GM19395 (cell line): ENCODE results near the gene CHRDL2.

Experiments
- ATAC-seq: cut with Tn5 transposase; IDR thresholded peaks from one replicate; pipeline ENCODE4 v1.9.1; 2021; ENCODE audit warnings: mild to moderate bottlenecking, moderate library complexity; ENCODE audit not compliant: unreplicated experiment

CHRDL2 gene

GRCh38 chr11:74687237-74688023 is 43.8 kb downstream of the CHRDL2 start:
- no peak for ATAC-seq

GRCh38 chr11:74686792-74687191 is 44.4 kb downstream of the CHRDL2 start:
- no peak for ATAC-seq

GRCh38 chr11:74685905-74686304 is 45.3 kb downstream of the CHRDL2 start:
- ATAC-seq, result no peak

DNA sequence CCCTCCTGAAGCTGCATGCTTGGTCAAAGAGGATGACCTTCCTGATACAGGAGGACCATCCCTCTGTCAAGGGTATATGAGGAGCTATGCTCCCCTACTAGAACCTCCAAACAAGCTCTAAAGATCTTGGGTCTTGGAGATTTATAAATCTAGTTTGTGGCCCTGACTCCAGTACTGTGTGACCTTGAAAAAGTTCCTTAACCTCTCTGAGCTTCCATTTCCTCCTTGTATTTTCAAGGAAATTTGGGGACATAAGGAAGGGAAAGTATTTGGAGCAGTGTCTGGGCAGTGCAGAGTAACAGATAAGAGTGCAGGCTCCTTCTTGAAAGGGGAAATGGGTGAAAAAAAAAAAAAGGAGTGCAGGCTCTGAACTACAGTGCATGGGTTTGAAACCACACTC is 45.9 kb downstream of the CHRDL2 start:
- no peak for ATAC-seq

- no peak for ATAC-seq
These were observed 46.6 kb downstream of the CHRDL2 start for GRCh38 chr11:74684661-74685060.

GRCh38 chr11:74683941-74684481 is 47.2 kb downstream of the CHRDL2 start:
- ATAC-seq, result no peak

- no peak for ATAC-seq
These were observed 47.9 kb downstream of the CHRDL2 start for GRCh38 chr11:74683279-74683871.

GRCh38 chr11:74682731-74683278 is 48.4 kb downstream of the CHRDL2 start:
- no peak for ATAC-seq

- no peak for ATAC-seq
These were observed 49.3 kb downstream of the CHRDL2 start for GRCh38 chr11:74681686-74682651.

DNA sequence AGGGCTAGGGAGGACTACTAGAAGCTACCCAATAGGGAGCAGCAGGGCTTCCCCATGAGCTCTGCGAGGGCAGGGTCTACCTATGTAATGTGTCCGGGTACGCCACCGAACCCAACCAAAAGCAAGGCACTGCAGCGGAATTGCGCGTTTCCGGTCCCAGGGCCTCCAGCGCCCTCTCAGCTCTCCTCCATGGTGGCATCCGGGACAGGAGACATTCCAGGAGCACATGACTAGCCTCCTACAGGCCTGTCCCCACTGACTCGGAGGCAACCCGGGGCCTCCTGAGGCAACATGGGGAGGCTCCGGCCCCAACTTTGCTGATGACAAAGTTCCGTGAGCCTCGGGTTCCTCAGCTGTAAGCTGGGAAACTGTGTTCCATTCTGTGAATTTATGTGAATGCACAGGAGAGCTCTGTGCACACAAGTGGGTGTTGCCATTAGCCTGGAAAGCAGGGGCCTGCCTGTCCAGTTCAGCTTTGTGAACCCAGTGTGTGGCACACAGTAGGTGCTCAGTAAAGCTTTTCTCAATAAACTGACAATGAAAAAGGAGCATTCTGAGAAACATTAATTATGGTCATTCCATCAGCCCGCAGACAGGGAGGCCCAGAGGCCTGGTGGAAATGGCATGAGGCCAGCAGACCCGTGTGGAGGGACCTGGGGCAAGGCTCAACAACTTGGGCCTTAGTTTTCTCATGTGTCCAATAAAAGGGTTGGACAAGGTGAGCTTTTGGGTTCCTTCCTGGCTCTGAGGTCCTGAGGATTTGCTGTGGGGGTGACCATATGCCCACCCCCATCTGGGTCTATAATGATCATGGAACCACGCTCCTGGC is 50.3 kb downstream of the CHRDL2 start:
- no peak for ATAC-seq

GRCh38 chr11:74680035-74680671 is 51.1 kb downstream of the CHRDL2 start:
- no peak for ATAC-seq

DNA sequence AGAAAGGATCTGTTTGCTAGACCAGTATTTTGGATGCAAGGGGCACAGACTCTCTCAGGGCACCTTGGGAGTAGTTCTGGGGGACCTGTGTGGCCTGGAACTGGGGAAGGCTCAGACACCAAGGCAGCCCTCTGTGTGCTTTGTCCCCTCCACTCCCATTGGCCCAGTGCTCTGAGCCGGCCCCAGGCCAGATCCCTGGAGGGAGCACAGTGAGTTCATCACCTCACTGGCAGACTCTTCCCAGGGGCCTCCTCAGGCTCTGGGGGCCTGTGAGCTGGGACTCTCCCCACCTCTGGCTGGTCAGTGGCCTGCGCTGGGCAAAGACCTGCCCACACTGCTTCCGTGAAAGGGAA is 51.7 kb downstream of the CHRDL2 start:
- no peak for ATAC-seq

GRCh38 chr11:74678591-74679512 is 52.4 kb downstream of the CHRDL2 start:
- ATAC-seq, result no peak

GRCh38 chr11:74678041-74678440 is 53.2 kb downstream of the CHRDL2 start:
- ATAC-seq, result no peak

DNA sequence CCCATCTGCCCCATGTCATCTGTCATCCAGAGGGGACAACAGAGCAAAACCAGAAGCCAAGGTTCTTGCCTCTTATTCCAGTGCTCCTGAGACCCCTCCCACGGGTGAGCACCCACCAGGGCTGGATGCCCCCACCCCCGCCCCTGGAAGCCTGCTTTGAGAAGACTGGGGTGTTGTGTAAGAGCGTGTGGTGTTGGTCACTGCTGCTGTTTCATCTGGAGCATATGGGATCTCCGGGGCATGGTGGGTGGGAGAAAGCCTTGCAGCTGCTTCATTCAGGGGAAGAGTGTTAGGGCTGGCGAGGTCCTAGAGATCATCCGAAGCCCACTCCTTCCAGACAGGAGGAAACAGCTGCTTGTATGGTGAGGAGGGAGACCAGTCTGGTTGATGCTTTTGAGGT is 54.1 kb downstream of the CHRDL2 start:
- ATAC-seq, result no peak

DNA sequence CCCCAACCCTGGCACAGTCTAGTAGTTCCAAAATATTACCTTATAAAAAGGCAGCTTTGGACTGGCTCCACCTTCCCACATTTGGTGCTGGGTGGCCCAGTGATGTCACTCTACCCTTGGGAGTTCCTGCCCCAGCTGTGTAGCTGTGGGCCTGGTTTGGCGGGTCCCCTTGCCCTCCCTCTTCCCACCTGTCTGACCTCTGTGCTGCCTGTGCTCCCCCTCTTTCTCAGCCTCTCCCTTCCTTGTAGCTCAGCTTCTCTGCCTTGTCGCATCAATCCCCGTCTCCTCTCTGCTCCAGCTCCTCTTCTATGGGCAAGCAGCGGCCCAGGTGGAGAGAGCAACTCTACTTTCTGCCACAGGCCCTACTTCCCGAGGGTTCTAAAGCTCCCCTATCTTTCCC is 54.6 kb downstream of the CHRDL2 start:
- no peak for ATAC-seq

DNA sequence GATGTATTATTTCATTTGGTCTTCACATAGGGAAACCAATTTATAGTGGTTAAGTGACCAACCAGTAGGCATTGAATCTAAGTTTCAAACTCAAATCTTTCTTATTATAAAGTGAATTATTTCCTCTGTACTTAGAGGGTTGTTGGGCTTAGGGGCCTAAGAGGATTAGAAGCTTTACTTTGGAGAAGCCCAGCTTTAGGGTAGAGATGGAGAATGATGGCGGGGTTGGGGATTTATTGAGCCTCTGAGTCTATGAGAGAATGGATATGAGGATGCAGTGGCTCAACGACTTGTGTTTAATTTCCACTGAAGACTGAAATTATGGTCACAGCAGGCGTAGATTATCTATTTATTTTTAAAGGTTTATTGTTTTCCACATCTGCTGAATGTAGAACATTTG is 55.5 kb downstream of the CHRDL2 start:
- no peak for ATAC-seq

DNA sequence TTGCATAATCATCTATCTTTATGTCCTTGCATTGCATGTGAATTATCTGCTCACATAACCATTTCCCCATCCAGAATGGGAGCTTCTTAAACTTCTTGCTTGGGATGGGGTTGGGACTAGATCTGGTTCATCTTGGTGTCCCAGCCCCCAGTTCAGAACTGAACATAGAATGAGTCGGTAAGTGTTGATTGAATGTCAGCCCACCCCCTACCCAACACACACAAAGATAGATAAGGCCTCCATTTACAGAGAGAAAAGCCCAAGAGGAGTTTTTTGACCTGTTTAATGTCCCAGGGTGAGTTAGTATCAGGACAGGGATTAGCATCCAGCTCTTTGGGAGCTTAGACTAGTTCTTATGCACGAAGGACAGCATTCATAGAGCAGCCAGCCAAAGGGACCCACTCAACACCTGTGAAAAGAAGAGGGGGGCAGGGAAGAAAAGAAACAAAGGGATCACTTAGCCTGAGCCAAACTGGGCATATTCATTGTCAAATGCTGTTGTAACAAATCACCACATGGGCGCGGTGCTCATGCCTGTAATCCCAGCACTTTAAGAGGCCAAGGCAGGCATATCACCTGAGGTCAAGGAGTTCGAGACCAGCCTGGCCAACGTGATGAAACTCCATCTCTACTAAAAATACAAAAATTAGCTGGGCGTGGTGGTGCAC is 57.4 kb downstream of the CHRDL2 start:
- ATAC-seq, result no peak
